Measurements from ENCODE around the gene NT5C2. TPM values are rescaled to one million over a fixed set of nuclear protein-coding genes. Genes with fewer than 3 reads are reported as not detected.
"Not testable (repeated sequence)": the region's sequence is repeated elsewhere in the genome, so short reads cannot be mapped to it uniquely, and the experiment has no call there.

NT5C2 gene
- total RNA-seq, 2 experiments from 2014 or later: 60.8 to 62.0 TPM

- ATAC-seq: no peak
- POLR2A ChIA-PET: no interaction called here
These were observed 31.1 kb upstream of the NT5C2 start for GRCh38 chr10:103224133-103224532.

GRCh38 chr10:103216362-103216761, 23.3 kb upstream of the NT5C2 start:
- H3K36me3 Mint-ChIP-seq (ENCODE audit: low read depth); H3K27me3 Mint-ChIP-seq (ENCODE audit: low read depth); ATAC-seq; CTCF ChIA-PET; H3K9me3 Mint-ChIP-seq (ENCODE audit: insufficient read depth); H3K4me3 Mint-ChIP-seq; H3K27ac Mint-ChIP-seq; DNase-seq; H3K4me1 Mint-ChIP-seq (ENCODE audit: low read depth); POLR2A ChIA-PET: not testable (repeated sequence)

More at GRCh38 chr10:103224133-103224532, 31.1 kb upstream of the NT5C2 start:
- Mint-ChIP-seq H3K4me1 (ENCODE audit: low read depth) (no peaks in the 10 kb centered on the region), H3K9me3 (ENCODE audit: insufficient read depth) (peaks cover 10% of the 10 kb centered on the region), H3K4me3 (no peak overlapping the region), H3K36me3 (ENCODE audit: low read depth) (no peaks in the 10 kb centered on the region), H3K27me3 (ENCODE audit: low read depth) (no peaks in the 10 kb centered on the region), H3K27ac (no peak overlapping the region)
- CTCF ChIA-PET: no interaction called here
- DNase-seq: no peak

GRCh38 chr10:103215601-103216000, 22.5 kb upstream of the NT5C2 start:
- DNase-seq (no peak), ATAC-seq (no peak)
- CTCF ChIA-PET: no interaction called here
- H3K27ac Mint-ChIP-seq: no peak overlapping the region
- no peak overlapping the region for H3K4me3 Mint-ChIP-seq
- POLR2A ChIA-PET: no interaction called here
- no peaks in the 10 kb centered on the region for H3K4me1 Mint-ChIP-seq (ENCODE audit: low read depth)
- H3K9me3 Mint-ChIP-seq (ENCODE audit: insufficient read depth): no peaks in the 10 kb centered on the region
- peaks cover 4% of the 10 kb centered on the region for H3K27me3 Mint-ChIP-seq (ENCODE audit: low read depth)
- no peaks in the 10 kb centered on the region for H3K36me3 Mint-ChIP-seq (ENCODE audit: low read depth)

GRCh38 chr10:103210262-103210661, 17.2 kb upstream of the NT5C2 start:
- POLR2A ChIA-PET; DNase-seq; H3K27me3 Mint-ChIP-seq (ENCODE audit: low read depth); H3K27ac Mint-ChIP-seq; H3K4me3 Mint-ChIP-seq; ATAC-seq; CTCF ChIA-PET; H3K36me3 Mint-ChIP-seq (ENCODE audit: low read depth); H3K4me1 Mint-ChIP-seq (ENCODE audit: low read depth); H3K9me3 Mint-ChIP-seq (ENCODE audit: insufficient read depth): not testable (repeated sequence)

GRCh38 chr10:103207643-103208042, 14.6 kb upstream of the NT5C2 start:
- ATAC-seq; POLR2A ChIA-PET; DNase-seq; H3K27ac Mint-ChIP-seq; H3K27me3 Mint-ChIP-seq (ENCODE audit: low read depth); H3K4me3 Mint-ChIP-seq; H3K36me3 Mint-ChIP-seq (ENCODE audit: low read depth); CTCF ChIA-PET; H3K9me3 Mint-ChIP-seq (ENCODE audit: insufficient read depth); H3K4me1 Mint-ChIP-seq (ENCODE audit: low read depth): not testable (repeated sequence)

- Mint-ChIP-seq H3K27ac (no peak overlapping the region), H3K36me3 (ENCODE audit: low read depth) (no peaks in the 10 kb centered on the region), H3K9me3 (ENCODE audit: insufficient read depth) (no peaks in the 10 kb centered on the region), H3K4me1 (ENCODE audit: low read depth) (no peaks in the 10 kb centered on the region), H3K4me3 (no peak overlapping the region), H3K27me3 (ENCODE audit: low read depth) (peaks cover 7% of the 10 kb centered on the region)
- ATAC-seq (no peak), DNase-seq (no peak)
- POLR2A ChIA-PET: no interaction called here
- CTCF ChIA-PET: no interaction called here
These were observed 14.1 kb upstream of the NT5C2 start for GRCh38 chr10:103207141-103207540.

- DNase-seq; H3K4me1 Mint-ChIP-seq (ENCODE audit: low read depth); H3K27ac Mint-ChIP-seq; CTCF ChIA-PET; H3K27me3 Mint-ChIP-seq (ENCODE audit: low read depth); POLR2A ChIA-PET; ATAC-seq; H3K9me3 Mint-ChIP-seq (ENCODE audit: insufficient read depth); H3K36me3 Mint-ChIP-seq (ENCODE audit: low read depth); H3K4me3 Mint-ChIP-seq: not testable (repeated sequence)
These were observed 13.6 kb upstream of the NT5C2 start for GRCh38 chr10:103206715-103207114.

GRCh38 chr10:103205401-103205800, 12.3 kb upstream of the NT5C2 start:
- CTCF ChIA-PET; H3K9me3 Mint-ChIP-seq (ENCODE audit: insufficient read depth); POLR2A ChIA-PET; H3K36me3 Mint-ChIP-seq (ENCODE audit: low read depth); H3K4me1 Mint-ChIP-seq (ENCODE audit: low read depth); H3K27ac Mint-ChIP-seq; H3K4me3 Mint-ChIP-seq; DNase-seq; H3K27me3 Mint-ChIP-seq (ENCODE audit: low read depth); ATAC-seq: not testable (repeated sequence)

GRCh38 chr10:103204353-103205255, 11.5 kb upstream of the NT5C2 start:
- Mint-ChIP-seq H3K27ac (no peak overlapping the region), H3K9me3 (ENCODE audit: insufficient read depth) (no peaks in the 10 kb centered on the region), H3K4me1 (ENCODE audit: low read depth) (no peaks in the 10 kb centered on the region), H3K36me3 (ENCODE audit: low read depth) (no peaks in the 10 kb centered on the region), H3K4me3 (no peak overlapping the region), H3K27me3 (ENCODE audit: low read depth) (peaks cover 10% of the 10 kb centered on the region)
- POLR2A ChIA-PET: interaction anchor here (0.6 kb wide), 1 partner anchor 35 kb away, joined by 3 read pairs; no protein-coding TSS in a partner anchor
- CTCF ChIA-PET: no interaction called here
- DNase-seq: no peak
- no peak for ATAC-seq

GRCh38 chr10:103203466-103203865, 10.4 kb upstream of the NT5C2 start:
- no peak for ATAC-seq
- H3K4me3 Mint-ChIP-seq: no peak overlapping the region
- no peak overlapping the region for H3K27ac Mint-ChIP-seq
- no peaks in the 10 kb centered on the region for H3K9me3 Mint-ChIP-seq (ENCODE audit: insufficient read depth)
- ChIA-PET POLR2A (interaction anchor here (0.9 kb wide), 1 partner anchor 11 kb away, joined by 4 read pairs; no protein-coding TSS in a partner anchor), CTCF (no interaction called here)
- DNase-seq: no peak
- no peaks in the 10 kb centered on the region for H3K4me1 Mint-ChIP-seq (ENCODE audit: low read depth)
- peaks cover 10% of the 10 kb centered on the region for H3K27me3 Mint-ChIP-seq (ENCODE audit: low read depth)
- no peaks in the 10 kb centered on the region for H3K36me3 Mint-ChIP-seq (ENCODE audit: low read depth)

GRCh38 chr10:103202319-103202718, 9.2 kb upstream of the NT5C2 start:
- Mint-ChIP-seq H3K27me3 (ENCODE audit: low read depth) (peaks cover 10% of the 10 kb centered on the region), H3K27ac (no peak overlapping the region), H3K4me1 (ENCODE audit: low read depth) (peaks cover 7% of the 10 kb centered on the region), H3K4me3 (no peak overlapping the region), H3K36me3 (ENCODE audit: low read depth) (no peaks in the 10 kb centered on the region), H3K9me3 (ENCODE audit: insufficient read depth) (no peaks in the 10 kb centered on the region)
- ChIA-PET CTCF (no interaction called here), POLR2A (no interaction called here)
- ATAC-seq: no peak
- no peak for DNase-seq

- ATAC-seq (no peak), DNase-seq (no peak)
- peaks cover 3% of the 10 kb centered on the region for H3K36me3 Mint-ChIP-seq (ENCODE audit: low read depth)
- CTCF ChIA-PET: no interaction called here
- no peaks in the 10 kb centered on the region for H3K9me3 Mint-ChIP-seq (ENCODE audit: insufficient read depth)
- H3K27ac Mint-ChIP-seq: no peak overlapping the region
- POLR2A ChIA-PET: no interaction called here
- peaks cover 16% of the 10 kb centered on the region for H3K4me1 Mint-ChIP-seq (ENCODE audit: low read depth)
- peaks cover 6% of the 10 kb centered on the region for H3K27me3 Mint-ChIP-seq (ENCODE audit: low read depth)
- no peak overlapping the region for H3K4me3 Mint-ChIP-seq
These were observed 6.4 kb upstream of the NT5C2 start for GRCh38 chr10:103199488-103199887.

- peaks cover 6% of the 10 kb centered on the region for H3K27me3 Mint-ChIP-seq (ENCODE audit: low read depth)
- ChIA-PET CTCF (no interaction called here), POLR2A (no interaction called here)
- no peak for ATAC-seq
- H3K36me3 Mint-ChIP-seq (ENCODE audit: low read depth): peaks cover 3% of the 10 kb centered on the region
- DNase-seq: no peak
- H3K9me3 Mint-ChIP-seq (ENCODE audit: insufficient read depth): no peaks in the 10 kb centered on the region
- H3K4me1 Mint-ChIP-seq (ENCODE audit: low read depth): peaks cover 20% of the 10 kb centered on the region
- no peak overlapping the region for H3K4me3 Mint-ChIP-seq
- no peak overlapping the region for H3K27ac Mint-ChIP-seq
These were observed 5.6 kb upstream of the NT5C2 start for GRCh38 chr10:103198648-103199047.

Measured in activated CD8-positive, alpha-beta T cell treated with anti-CD3 and anti-CD28 coated beads, Interleukin-2, amount 10 ng/mL, durations not matched to agents 7 days and 5 days (primary cell).